Smooth muscle cell (in vitro differentiated cells): Measurements from ENCODE around the gene TPTE2. TPM values are rescaled to one million over a fixed set of nuclear protein-coding genes. Genes with fewer than 3 reads are reported as not detected.

Experiments used
- DNase-seq: peaks from one replicate; lab custom pipeline; 2025; ENCODE audit not compliant: unreplicated experiment; lab: John Stamatoyannopoulos, UW
- H2AFZ ChIP-seq: fragments of 200-600 bp; sonication (generic); 2 replicates; pipeline ENCODE4 v1.6.0; 2016; ENCODE audit warnings: antibody characterized with exemption, low read depth, mild to moderate bottlenecking
- H3F3A ChIP-seq: fragments of 200-600 bp; sonication (generic); 2 replicates; pipeline ENCODE4 v1.6.0; 2017; ENCODE audit warnings: antibody characterized with exemption, low read depth
- H3K27ac ChIP-seq: fragments of 200-600 bp; sonication (generic); 2 replicates; pipeline ENCODE4 v1.5.1; 2016; ENCODE audit warnings: low read depth, mild to moderate bottlenecking
- H3K27me3 ChIP-seq: fragments of 200-600 bp; sonication (generic); 2 replicates; pipeline ENCODE4 v1.6.1; 2016; ENCODE audit warnings: low read depth, mild to moderate bottlenecking
- H3K36me3 ChIP-seq: fragments of 200-600 bp; sonication (generic); 2 replicates; pipeline ENCODE4 v1.5.1; 2016; ENCODE audit warnings: low read depth
- H3K4me1 ChIP-seq: fragments of 200-600 bp; sonication (generic); 2 replicates; pipeline ENCODE4 v1.5.1; 2016; ENCODE audit warnings: low read depth
- H3K4me2 ChIP-seq: fragments of 200-600 bp; sonication (generic); 2 replicates; pipeline ENCODE4 v1.6.0; 2016; ENCODE audit warnings: mild to moderate bottlenecking
- H3K4me3 ChIP-seq: fragments of 200-600 bp; sonication (generic); 2 replicates; pipeline ENCODE4 v1.5.1; 2016; ENCODE audit warnings: mild to moderate bottlenecking
- H3K79me2 ChIP-seq: fragments of 200-600 bp; sonication (generic); 2 replicates; pipeline ENCODE4 v1.6.0; 2016; ENCODE audit warnings: low read depth, mild to moderate bottlenecking
- H3K9ac ChIP-seq: fragments of 200-600 bp; sonication (generic); 2 replicates; pipeline ENCODE4 v1.6.0; 2016; ENCODE audit warnings: low read depth
- H3K9me3 ChIP-seq: fragments of 200-600 bp; sonication (generic); replicated peaks from 2 replicates; pipeline ENCODE4 v1.5.1; 2016; ENCODE audit warnings: low read depth
- H4K20me1 ChIP-seq: fragments of 200-600 bp; sonication (generic); 2 replicates; pipeline ENCODE4 v1.6.0; 2016; ENCODE audit warnings: low read depth
- WGBS: methylation state at CpG from one replicate; pipeline ENCODE4 v1.1.7; 2016; ENCODE audit warnings: low lambda C conversion rate; 5-methylcytosine and 5-hydroxymethylcytosine counted together
- polyA plus RNA-seq: library from polyadenylated mRNA; unstranded; fragments of >200 nt; fragmentation: Nextera tagmentation; extraction: Ambion mirVana; gene quantifications from 2 replicates; pipeline ENCODE4 v1.2.1, GENCODE V29; 2016
- total RNA-seq: library from RNA; depleted of rRNA; stranded (reverse); fragments of >200 nt; gene quantifications from 2 replicates; pipeline ENCODE4 v1.2.3, GENCODE V29; 2014
- TF ChIP-seq, protein P1 (sequence below): fragments of 200-600 bp; sonication (generic); IDR thresholded peaks from 2 replicates; pipeline ENCODE4 v1.5.1; 2017; ENCODE audit warnings: borderline replicate concordance, mild to moderate bottlenecking, antibody characterized with exemption; ENCODE audit not compliant: insufficient read depth, poor library complexity, severe bottlenecking

Gene TPTE2
- total and polyA plus RNA-seq, 2 experiments from 2014 or later = 0.10 TPM; not detected in 1

DNA sequence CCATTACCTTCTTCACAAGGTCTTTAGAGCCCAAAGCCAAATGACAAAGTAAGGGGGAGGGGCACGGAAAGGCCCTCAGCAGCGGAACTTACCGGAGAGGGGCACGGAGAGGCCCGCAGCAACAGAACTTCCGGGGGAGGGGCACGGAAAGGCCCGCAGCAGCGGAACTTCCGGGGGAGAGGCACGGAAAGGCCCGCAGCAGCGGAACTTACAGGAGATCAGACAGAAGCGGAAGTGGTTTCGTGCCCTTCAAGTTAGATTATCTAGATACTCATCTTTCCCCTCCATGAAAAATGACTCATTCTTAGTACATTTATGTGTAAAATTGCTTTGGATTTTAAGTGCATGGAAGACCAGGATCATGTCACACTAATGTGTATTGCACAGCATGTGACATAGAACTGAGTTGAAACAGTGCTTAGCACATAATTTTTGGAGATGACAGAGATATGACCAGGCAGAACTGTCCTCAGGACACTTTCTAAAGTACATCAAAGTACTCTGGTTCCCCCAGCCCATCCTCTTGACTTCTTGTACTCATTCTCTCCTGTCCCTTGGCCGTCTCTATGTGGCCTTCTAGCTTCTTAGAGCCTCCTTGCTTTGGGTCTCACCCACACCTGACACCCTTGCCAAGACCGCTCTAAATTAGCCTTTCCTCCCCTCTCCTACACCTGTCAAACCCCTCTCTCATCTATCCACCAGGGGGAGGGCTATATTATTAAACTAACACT, 25.7 kb upstream of the TPTE2 start:
- no peaks in the 10 kb centered on the region for H3K36me3 ChIP-seq
- DNase-seq = no peak
- no peaks in the 10 kb centered on the region for H4K20me1 ChIP-seq
- no peaks in the 10 kb centered on the region for H3K27me3 ChIP-seq
- H2AFZ ChIP-seq = no peak overlapping the region
- no peak overlapping the region for H3K4me2 ChIP-seq
- H3F3A ChIP-seq = no peaks in the 10 kb centered on the region
- no peaks in the 10 kb centered on the region for H3K79me2 ChIP-seq
- peaks cover 6% of the 10 kb centered on the region for H3K9me3 ChIP-seq
- H3K4me1 ChIP-seq = no peaks in the 10 kb centered on the region
- WGBS = 68% methylated on average over 17 of the region's 17 CpGs
- TF ChIP-seq, protein P1, sequence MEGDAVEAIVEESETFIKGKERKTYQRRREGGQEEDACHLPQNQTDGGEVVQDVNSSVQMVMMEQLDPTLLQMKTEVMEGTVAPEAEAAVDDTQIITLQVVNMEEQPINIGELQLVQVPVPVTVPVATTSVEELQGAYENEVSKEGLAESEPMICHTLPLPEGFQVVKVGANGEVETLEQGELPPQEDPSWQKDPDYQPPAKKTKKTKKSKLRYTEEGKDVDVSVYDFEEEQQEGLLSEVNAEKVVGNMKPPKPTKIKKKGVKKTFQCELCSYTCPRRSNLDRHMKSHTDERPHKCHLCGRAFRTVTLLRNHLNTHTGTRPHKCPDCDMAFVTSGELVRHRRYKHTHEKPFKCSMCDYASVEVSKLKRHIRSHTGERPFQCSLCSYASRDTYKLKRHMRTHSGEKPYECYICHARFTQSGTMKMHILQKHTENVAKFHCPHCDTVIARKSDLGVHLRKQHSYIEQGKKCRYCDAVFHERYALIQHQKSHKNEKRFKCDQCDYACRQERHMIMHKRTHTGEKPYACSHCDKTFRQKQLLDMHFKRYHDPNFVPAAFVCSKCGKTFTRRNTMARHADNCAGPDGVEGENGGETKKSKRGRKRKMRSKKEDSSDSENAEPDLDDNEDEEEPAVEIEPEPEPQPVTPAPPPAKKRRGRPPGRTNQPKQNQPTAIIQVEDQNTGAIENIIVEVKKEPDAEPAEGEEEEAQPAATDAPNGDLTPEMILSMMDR = no peak
- no peak overlapping the region for H3K9ac ChIP-seq
- no peak overlapping the region for H3K4me3 ChIP-seq
- H3K27ac ChIP-seq = no peak overlapping the region

DNA sequence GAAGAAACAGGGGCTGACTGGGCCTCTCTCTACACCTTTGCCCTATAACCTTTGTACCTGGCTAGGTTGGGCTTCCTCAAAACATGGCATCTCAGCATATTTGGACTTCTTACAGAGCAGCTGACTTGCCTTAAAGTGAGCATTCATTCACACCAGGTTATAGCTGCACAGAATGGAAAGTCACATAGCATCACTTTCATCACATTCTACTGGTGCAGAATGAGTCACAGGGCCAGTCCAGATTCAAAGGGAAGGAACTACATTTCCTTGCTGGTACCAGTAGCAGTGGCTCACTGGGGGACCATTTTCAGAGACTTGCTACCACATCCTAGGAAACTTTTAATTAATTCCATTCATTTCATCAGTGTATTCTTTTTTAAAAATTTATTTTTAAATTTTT, 20.3 kb upstream of the TPTE2 start:
- H3K9me3 ChIP-seq = peaks cover 10% of the 10 kb centered on the region
- H3K27ac ChIP-seq = no peak overlapping the region
- H3F3A ChIP-seq = no peaks in the 10 kb centered on the region
- H3K4me1 ChIP-seq = no peaks in the 10 kb centered on the region
- H3K27me3 ChIP-seq = no peaks in the 10 kb centered on the region
- no peak overlapping the region for H3K4me2 ChIP-seq
- no peak overlapping the region for H2AFZ ChIP-seq
- no peak for DNase-seq
- TF ChIP-seq, protein P1 = no peak
- H4K20me1 ChIP-seq = no peaks in the 10 kb centered on the region
- H3K79me2 ChIP-seq = no peaks in the 10 kb centered on the region
- no peaks in the 10 kb centered on the region for H3K36me3 ChIP-seq
- H3K4me3 ChIP-seq = no peak overlapping the region
- no peak overlapping the region for H3K9ac ChIP-seq

DNA sequence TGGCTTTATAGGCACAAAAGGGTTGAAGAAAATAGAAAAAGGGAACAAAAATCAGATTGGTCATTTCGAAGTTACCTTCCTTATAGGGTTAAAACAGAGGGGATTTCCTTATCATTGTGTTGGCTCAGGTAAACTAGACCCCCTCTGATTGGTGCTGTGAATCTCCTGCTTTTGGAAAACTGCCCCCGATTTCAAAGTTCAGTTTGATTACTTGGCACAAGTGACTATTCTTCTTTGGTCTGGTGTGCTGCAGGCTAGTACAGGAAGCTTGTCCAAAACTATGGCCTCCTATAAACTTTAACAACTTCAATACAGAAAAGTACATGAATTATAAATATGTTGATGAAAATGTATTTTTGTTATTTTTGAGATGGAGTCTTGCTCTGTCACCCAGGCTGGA, 13.9 kb upstream of the TPTE2 start:
- no peak for DNase-seq
- Histone ChIP-seq H3K79me2 (no peaks in the 10 kb centered on the region), H3K4me2 (no peak overlapping the region), H2AFZ (no peak overlapping the region), H3K27me3 (no peaks in the 10 kb centered on the region), H3K27ac (no peak overlapping the region), H3K9me3 (peaks cover 4% of the 10 kb centered on the region), H3F3A (no peaks in the 10 kb centered on the region), H3K36me3 (no peaks in the 10 kb centered on the region), H3K4me1 (no peaks in the 10 kb centered on the region), H3K9ac (no peak overlapping the region), H4K20me1 (no peaks in the 10 kb centered on the region), H3K4me3 (no peak overlapping the region)
- TF ChIP-seq, protein P1 = no peak
- WGBS = 57% methylated on average over 2 of the region's 2 CpGs

DNA sequence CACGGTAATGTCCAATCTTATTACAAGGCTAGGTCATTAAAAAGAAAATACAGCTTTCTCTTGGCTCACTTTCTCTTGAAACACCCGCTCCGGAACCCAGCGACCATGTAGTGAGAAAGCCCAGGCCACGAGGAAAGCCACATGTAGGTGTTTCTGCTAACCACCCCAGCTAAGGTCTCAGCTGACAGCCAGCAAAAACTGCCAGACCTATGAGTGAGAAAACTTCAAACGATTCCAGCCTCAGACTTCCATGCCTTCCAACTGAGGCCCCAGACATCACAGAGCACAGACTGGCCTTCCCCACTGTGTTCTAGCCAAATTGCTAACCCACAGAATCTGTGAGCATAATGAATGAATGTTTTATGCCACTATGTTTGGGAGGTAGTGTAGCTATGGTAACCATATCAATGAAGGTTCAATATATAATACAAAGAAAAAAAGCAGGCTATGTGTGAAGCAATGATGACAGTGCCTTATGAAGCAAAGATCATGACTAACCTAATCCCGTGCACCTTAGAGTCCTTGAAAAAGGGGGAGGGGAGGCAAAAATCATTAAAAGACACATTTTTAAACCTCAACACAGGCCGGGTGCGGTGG, 11.9 kb upstream of the TPTE2 start:
- H3K9me3 ChIP-seq = peaks cover 4% of the 10 kb centered on the region
- H3K79me2 ChIP-seq = no peaks in the 10 kb centered on the region
- TF ChIP-seq, protein P1 = no peak
- H3K9ac ChIP-seq = no peak overlapping the region
- no peak overlapping the region for H3K4me2 ChIP-seq
- no peak overlapping the region for H3K4me3 ChIP-seq
- no peaks in the 10 kb centered on the region for H3K36me3 ChIP-seq
- no peaks in the 10 kb centered on the region for H4K20me1 ChIP-seq
- H3K27me3 ChIP-seq = no peaks in the 10 kb centered on the region
- H3K27ac ChIP-seq = no peak overlapping the region
- no peak overlapping the region for H2AFZ ChIP-seq
- DNase-seq = no peak
- H3K4me1 ChIP-seq = no peaks in the 10 kb centered on the region
- whole genome bisulfite sequencing = 81% methylated on average over 9 of the region's 9 CpGs
- H3F3A ChIP-seq = no peaks in the 10 kb centered on the region
